ENCODE measurements around the gene TSEN2.
"Not testable (repeated sequence)": the region's sequence is repeated elsewhere in the genome, so short reads cannot be mapped to it uniquely, and the experiment has no call there.

TSEN2 gene

GRCh38 chr3:12472000-12472610 lies 12.2 kb upstream of the TSEN2 start:
- DNase-seq (ENCODE audit: low spot score), result no peak

DNA sequence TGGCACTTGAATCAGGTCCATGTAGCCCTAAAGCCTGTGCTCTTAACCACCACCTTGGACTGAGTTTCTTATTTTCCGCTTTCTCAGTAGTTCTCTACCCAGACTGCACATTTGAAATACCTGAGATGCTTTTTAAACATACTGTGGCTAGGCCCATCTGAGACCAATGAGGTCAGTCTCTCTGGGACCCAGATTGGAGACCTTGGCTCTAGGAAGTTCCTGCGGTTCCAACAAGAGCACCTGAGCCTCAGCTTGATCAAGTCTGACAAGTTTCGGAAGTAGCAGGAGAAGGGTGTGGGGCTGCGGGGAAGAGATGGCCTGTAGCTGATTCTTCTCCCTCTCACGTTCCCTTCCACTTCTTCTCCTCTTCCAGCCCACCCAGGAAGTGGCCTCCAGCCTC lies 11.5 kb upstream of the TSEN2 start:
- no peak for DNase-seq (ENCODE audit: low spot score)

DNA sequence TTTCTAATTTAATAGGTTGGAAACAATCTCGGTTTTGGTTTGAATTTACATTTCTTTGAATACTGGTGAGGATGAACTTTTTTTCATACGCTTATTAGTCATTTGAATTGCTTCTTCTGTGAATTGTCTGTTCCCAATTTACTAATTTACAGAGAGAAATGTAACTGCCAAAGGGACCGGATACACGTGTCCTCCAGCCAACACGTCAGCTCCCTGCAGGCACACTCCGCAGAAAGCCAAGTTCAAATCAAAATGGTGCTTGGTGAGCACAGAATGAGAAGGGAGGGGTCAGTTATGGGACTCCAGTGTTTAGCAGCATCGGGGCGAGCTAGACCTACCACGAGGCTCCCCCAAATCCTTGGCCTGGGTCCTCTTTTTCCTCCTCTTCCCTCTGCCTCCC lies 10.8 kb upstream of the TSEN2 start:
- no peak for DNase-seq (ENCODE audit: low spot score)

DNA sequence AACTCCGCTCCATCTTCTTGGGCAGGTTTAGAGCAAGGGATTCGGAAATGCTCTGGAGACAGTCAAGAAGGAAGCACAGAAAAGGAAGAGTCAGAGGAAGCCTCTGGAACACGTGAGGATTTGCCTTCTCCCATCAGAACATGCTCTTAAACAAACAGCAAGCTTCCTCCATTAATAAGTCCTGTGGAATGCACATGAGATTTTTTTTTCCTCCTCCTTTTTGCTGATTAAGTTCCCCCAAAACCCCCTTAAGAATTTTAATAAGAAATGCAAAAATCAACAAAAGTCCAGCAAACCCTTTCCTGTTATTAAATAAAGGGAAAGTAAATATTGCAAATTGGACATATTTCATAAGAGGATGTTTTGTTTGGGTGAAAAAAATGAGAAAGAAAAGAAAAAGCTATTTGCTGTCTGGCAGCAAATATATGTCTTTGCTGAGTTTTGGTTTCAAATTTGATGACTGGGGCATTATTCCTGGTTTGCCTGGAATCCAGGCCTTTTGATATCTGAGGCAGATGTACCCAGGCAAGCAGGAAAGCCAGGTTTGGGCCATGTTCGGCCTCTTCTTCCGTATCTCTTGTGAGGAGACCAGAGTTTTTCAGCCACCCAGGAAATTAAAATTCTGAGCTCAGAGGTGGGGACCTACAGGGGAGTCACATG lies 7.9 kb upstream of the TSEN2 start:
- no peak for DNase-seq (ENCODE audit: low spot score)

GRCh38 chr3:12477256-12477655 lies 7.0 kb upstream of the TSEN2 start:
- DNase-seq (ENCODE audit: low spot score), result no peak

DNA sequence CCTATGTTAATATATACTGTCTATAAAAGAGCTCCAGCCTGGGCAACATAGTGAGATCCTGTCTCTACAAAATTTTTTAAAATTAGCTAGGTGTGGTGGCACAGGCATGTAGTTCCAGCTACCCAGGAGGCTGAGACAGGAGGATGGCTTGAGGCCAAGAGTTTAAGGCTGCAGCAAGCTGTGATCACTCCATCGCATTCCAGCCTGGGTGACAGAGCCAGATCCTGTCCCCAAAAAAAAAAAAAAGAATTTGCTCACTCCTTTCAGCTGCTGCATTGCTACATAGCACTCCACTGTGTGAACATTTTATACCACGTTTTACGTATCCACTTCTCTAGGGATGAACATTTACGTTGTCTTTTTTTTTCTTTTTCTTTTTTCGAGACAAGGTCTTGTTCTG lies 6.0 kb upstream of the TSEN2 start:
- DNase-seq (ENCODE audit: low spot score), result no peak

DNA sequence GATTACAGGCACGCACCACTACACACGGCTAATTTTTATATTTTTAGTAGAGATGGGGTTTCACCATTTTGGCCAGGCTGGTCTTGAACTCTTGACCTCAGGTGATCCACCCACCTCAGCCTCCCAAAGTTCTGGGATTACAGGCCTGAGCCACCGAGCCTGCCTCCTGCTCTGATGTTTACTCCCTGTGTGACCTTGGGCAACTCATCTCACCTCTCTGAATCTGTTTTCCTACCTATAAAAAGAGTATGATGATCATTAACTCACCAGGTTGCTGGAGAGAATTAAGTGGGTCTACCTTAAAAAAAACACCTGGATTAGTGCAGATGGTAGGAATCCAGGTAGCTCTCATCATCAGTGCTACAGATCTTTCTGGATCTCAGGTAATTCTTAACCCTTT lies 5.1 kb upstream of the TSEN2 start:
- not testable (repeated sequence) for DNase-seq (ENCODE audit: low spot score)

GRCh38 chr3:12479919-12480427 lies 4.3 kb upstream of the TSEN2 start:
- DNase-seq (ENCODE audit: low spot score), result peak; percentile 92

- DNase-seq (ENCODE audit: low spot score), result no peak
Measured at GRCh38 chr3:12483410-12483809, 870 bp upstream of the TSEN2 start.

DNA sequence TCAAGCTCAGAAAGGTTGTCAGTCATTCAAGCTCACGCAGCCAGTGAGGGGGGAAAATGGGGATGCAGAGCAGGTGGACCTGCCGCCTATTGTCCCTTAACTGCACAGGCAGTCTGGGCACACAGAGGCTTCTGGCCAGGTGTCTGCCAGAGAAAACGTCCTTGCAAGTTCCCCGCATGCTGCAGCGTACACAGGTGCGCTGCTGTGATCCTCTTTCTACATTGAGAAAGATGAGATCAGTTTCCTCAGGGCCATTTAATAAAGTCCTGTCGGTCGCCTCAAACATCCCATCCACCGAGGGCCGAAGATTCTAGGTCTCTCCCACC lies 445 bp upstream of the TSEN2 start:
- peak; percentile 35 for DNase-seq (ENCODE audit: low spot score)

- no peak for DNase-seq (ENCODE audit: low spot score)
Measured at GRCh38 chr3:12484983-12485327, 675 bp downstream of the TSEN2 start.

GRCh38 chr3:12486001-12486400 lies 1.7 kb downstream of the TSEN2 start:
- no peak for DNase-seq (ENCODE audit: low spot score)

DNA sequence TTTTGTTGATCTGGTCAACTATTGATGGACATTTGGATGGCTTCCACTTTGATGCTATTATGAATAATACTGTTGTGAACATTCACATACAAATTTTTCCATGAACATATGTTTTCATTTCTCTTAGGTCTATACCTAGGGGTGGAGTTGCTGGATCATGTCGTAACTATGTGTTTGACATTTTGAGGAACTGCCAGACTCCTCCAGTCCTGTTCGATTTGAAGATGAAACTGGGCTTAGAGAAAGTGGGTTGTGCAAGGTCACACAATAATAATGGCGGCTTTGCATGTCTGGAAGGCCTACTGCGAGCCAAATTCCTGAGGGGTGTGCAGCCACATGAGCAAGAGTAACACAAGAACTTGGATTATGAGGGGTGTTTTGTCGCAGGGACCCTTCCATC lies 2.6 kb downstream of the TSEN2 start:
- DNase-seq (ENCODE audit: low spot score), result no peak

DNA sequence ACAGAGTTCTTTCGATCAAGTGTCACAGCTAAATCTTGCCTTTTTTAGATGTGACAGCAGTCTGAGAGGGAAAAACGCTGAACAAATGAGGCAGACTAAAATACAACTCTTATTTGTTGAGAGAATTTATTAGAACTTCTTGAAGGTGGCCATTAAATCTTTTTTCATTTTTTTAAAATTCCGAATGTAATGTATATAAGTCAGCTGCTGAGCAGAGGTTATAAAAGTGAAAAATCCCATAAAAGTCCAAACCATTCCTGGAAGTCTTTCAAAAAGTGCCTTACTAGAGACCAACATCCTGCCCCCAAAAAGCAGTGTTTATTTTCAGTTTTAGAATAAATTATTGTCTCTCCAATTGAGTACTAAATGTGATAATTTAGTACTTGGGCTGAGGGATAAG lies 3.1 kb downstream of the TSEN2 start:
- no peak for DNase-seq (ENCODE audit: low spot score)

DNA sequence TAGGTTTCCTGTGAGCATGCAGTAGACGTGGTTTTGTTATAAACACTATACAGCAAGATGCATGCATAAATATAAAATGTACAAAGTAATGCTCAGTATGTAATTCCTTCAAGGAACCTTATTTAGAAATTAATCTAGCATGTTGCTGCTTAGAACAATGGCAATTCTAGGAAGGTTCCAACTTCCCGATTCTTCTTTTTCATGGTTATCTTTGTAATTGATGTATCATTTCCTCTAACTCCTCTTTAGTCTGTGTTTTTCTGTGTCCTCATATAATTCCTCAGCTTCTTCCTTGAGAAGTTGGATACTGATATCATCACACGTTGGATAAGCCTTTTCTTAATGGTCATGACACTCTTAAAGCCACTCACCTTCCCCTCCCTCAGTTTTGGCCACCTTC lies 3.5 kb downstream of the TSEN2 start:
- no peak for DNase-seq (ENCODE audit: low spot score)

GRCh38 chr3:12489368-12489767 lies 5.1 kb downstream of the TSEN2 start:
- DNase-seq (ENCODE audit: low spot score), result no peak

GRCh38 chr3:12489832-12490231 lies 5.6 kb downstream of the TSEN2 start:
- DNase-seq (ENCODE audit: low spot score), result no peak

GRCh38 chr3:12490547-12490946 lies 6.3 kb downstream of the TSEN2 start:
- no peak for DNase-seq (ENCODE audit: low spot score)

DNA sequence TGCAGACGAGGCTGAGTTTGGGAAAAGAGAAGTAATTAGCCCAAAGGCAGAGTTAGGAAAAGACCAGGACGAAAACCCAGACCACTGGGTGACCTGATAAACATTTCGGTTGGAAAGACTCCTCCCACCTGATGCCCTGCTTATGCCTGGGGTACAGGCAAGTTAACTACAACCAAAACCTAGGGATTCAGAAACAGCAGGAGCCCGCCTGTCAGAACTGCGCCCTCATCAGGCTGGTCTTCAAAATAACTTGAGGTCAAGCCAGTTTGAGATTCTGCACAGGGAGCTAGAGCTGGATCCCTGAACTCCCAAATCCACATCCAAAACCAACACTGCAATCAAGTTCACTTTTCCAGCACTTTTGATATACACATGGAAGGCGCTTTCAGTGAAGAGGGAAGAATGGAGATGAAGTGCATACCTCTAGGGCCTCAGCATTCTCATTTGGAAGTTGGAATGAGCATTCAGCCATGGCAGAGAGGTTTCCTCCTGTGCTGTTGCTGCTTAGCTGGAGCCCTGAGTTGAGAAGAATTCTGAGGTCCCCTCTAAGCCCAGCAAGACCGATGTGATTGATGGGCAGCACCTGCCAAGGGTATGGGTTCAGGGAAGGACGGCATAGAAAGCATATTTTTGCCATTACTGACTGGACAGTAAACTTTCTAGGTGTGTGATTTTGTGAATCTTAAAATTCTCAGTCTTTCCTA lies 11.6 kb downstream of the TSEN2 start:
- no peak for DNase-seq (ENCODE audit: low spot score)

DNA sequence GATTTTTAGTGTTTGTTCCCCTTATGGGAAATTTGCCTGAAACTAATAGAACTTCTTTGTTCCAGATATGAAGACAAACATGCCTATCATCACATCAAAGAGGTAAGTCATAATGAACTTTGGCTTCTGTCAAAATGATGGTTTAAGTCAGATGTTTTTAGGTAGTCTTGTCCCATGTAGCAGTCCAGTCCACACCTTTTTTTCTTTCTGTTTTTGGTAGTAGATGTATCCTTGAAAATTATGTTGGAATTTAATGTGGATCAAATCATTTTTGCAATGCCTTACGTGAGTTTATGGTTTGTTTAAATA lies 12.1 kb downstream of the TSEN2 start:
- DNase-seq (ENCODE audit: low spot score), result no peak

- DNase-seq (ENCODE audit: low spot score), result no peak
Measured at GRCh38 chr3:12499474-12499873, 15.2 kb downstream of the TSEN2 start.

- DNase-seq (ENCODE audit: low spot score), result no peak
Measured at GRCh38 chr3:12501360-12502020, 17.2 kb downstream of the TSEN2 start.
